Endothelial cell (in vitro differentiated cells): ENCODE results near the gene NDC1. TPM values are rescaled to one million over a fixed set of nuclear protein-coding genes. Genes with fewer than 3 reads are reported as not detected.

Experiments used
- DNase-seq: peaks from one replicate; pipeline ENCODE4 v3.0.0; 2021; ENCODE audit warnings: low spot score
- H3K27ac Mint-ChIP-seq: one replicate; pipeline ENCODE4 v1.8.0; 2021; ENCODE audit warnings: mixed read lengths, inconsistent platforms; ENCODE audit not compliant: unreplicated experiment
- H3K27me3 Mint-ChIP-seq: one replicate; pipeline ENCODE4 v1.8.0; 2021; ENCODE audit warnings: mild to moderate bottlenecking, moderate library complexity, mixed read lengths, inconsistent platforms; ENCODE audit not compliant: unreplicated experiment
- H3K36me3 Mint-ChIP-seq: one replicate; pipeline ENCODE4 v1.8.0; 2021; ENCODE audit warnings: mild to moderate bottlenecking, low read depth, mixed read lengths, inconsistent platforms; ENCODE audit not compliant: unreplicated experiment
- H3K4me1 Mint-ChIP-seq: one replicate; pipeline ENCODE4 v1.8.0; 2021; ENCODE audit warnings: mild to moderate bottlenecking, mixed read lengths, inconsistent platforms; ENCODE audit not compliant: unreplicated experiment
- H3K4me3 Mint-ChIP-seq: one replicate; pipeline ENCODE4 v1.8.0; 2021; ENCODE audit warnings: mild to moderate bottlenecking, mixed read lengths, inconsistent platforms; ENCODE audit not compliant: unreplicated experiment
- H3K9me3 Mint-ChIP-seq: one replicate; pipeline ENCODE4 v1.8.0; 2021; ENCODE audit warnings: mixed read lengths, inconsistent platforms; ENCODE audit not compliant: unreplicated experiment
- CTCF ChIP-seq: fragments of 200-600 bp; sonication (generic); IDR thresholded peaks from one replicate; pipeline ENCODE4 v1.5.0; 2021; ENCODE audit warnings: antibody characterized with exemption; ENCODE audit not compliant: unreplicated experiment
- total RNA-seq: library from RNA; stranded (reverse); fragmentation: NEBNext Ultra II Directional; extraction: Animal tissue kit (Norgen Biotek cat#: 25700); gene quantifications from one replicate; pipeline ENCODE4 v1.2.1, GENCODE V29; 2021; ENCODE audit not compliant: unreplicated experiment

Gene NDC1
- total RNA-seq, 1 donor from 2014 or later: 13.3 TPM

- no peak for DNase-seq
- Mint-ChIP-seq H3K4me3 (no peak overlapping the region), H3K27me3 (no peaks in the 10 kb centered on the region), H3K4me1 (no peaks in the 10 kb centered on the region), H3K36me3 (no peaks in the 10 kb centered on the region), H3K9me3 (no peaks in the 10 kb centered on the region), H3K27ac (no peak overlapping the region)
- no peak for TF ChIP-seq CTCF
Observed at GRCh38 chr1:53804791-53805505, 33.1 kb downstream of the NDC1 start.

- TF ChIP-seq CTCF: no peak
- Mint-ChIP-seq H3K4me3 (no peak overlapping the region), H3K4me1 (no peaks in the 10 kb centered on the region), H3K9me3 (no peaks in the 10 kb centered on the region), H3K27me3 (no peaks in the 10 kb centered on the region), H3K27ac (no peak overlapping the region), H3K36me3 (no peaks in the 10 kb centered on the region)
- no peak for DNase-seq
Observed at GRCh38 chr1:53804181-53804580, 33.9 kb downstream of the NDC1 start.

- Mint-ChIP-seq H3K4me3 (no peak overlapping the region), H3K9me3 (no peaks in the 10 kb centered on the region), H3K27ac (no peak overlapping the region), H3K27me3 (no peaks in the 10 kb centered on the region), H3K4me1 (no peaks in the 10 kb centered on the region), H3K36me3 (peaks cover 4% of the 10 kb centered on the region)
- no peak for TF ChIP-seq CTCF
- DNase-seq: no peak
Observed at GRCh38 chr1:53800621-53801020, 37.5 kb downstream of the NDC1 start.

GRCh38 chr1:53799141-53799540 lies 39.0 kb downstream of the NDC1 start:
- no peak for DNase-seq

More at GRCh38 chr1:53799141-53799540, 39.0 kb downstream of the NDC1 start:
- H3K4me3 Mint-ChIP-seq: no peak overlapping the region
- no peaks in the 10 kb centered on the region for H3K4me1 Mint-ChIP-seq
- H3K36me3 Mint-ChIP-seq: peaks cover 4% of the 10 kb centered on the region
- no peak overlapping the region for H3K27ac Mint-ChIP-seq
- no peak for TF ChIP-seq CTCF
- no peaks in the 10 kb centered on the region for H3K9me3 Mint-ChIP-seq
- H3K27me3 Mint-ChIP-seq: no peaks in the 10 kb centered on the region
